Breast epithelium (tissue), 3 donors: Measurements from ENCODE around the gene CCNJL.

ENCODE experiments used
- CTCF ChIP-seq, 3 donors: fragments of 450-650 bp; IDR thresholded peaks; one replicate each; pipeline ENCODE4 v1.5.1; 2016 to 2017; ENCODE audit warnings: antibody characterized with exemption in 3 of 3, mild to moderate bottlenecking in 3 of 3, moderate library complexity in 3 of 3
- POLR2A ChIP-seq: fragments of 450-650 bp; IDR thresholded peaks from one replicate; pipeline ENCODE4 v1.6.1; 2016; ENCODE audit warnings: antibody characterized with exemption, mild to moderate bottlenecking, moderate library complexity

- TF ChIP-seq POLR2A (no peak), CTCF (IDR thresholded peaks at IDR 0.05) (no peak)
Measured at GRCh38 chr5:160297004-160297403, 15.4 kb downstream of the CCNJL start.
